GM19351 (cell line): ENCODE data around the gene MCC.
"Not testable (repeated sequence)": the region's sequence is repeated elsewhere in the genome, so short reads cannot be mapped to it uniquely, and the experiment has no call there.

Source experiments
- ATAC-seq: cut with Tn5 transposase; IDR thresholded peaks from one replicate; pipeline ENCODE4 v1.9.1; 2021; ENCODE audit warnings: mild to moderate bottlenecking, moderate library complexity; ENCODE audit not compliant: unreplicated experiment

MCC gene

GRCh38 chr5:113092683-113093082 is 395.6 kb downstream of the MCC start:
- ATAC-seq = no peak

DNA sequence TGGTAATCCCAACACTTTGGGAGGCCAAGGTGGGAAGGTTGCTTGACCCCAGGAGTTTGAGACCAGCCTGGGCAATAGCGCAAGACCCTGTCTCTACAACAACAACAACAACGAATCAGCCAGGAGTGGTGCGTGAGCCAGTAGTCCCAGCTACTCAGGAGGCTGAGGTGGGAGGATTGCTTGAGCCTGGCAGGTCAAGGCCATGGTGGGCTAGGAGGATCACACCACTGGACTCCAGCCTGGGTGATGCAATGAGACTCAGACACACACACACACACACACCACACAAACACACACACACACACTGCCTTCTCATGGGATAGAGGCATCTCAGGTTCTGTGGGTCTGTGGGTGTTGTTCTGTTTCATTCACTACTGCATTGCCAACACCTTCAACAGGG is 396.6 kb downstream of the MCC start:
- no peak for ATAC-seq

- no peak for ATAC-seq
Observed at GRCh38 chr5:113090336-113091106, 397.7 kb downstream of the MCC start.

DNA sequence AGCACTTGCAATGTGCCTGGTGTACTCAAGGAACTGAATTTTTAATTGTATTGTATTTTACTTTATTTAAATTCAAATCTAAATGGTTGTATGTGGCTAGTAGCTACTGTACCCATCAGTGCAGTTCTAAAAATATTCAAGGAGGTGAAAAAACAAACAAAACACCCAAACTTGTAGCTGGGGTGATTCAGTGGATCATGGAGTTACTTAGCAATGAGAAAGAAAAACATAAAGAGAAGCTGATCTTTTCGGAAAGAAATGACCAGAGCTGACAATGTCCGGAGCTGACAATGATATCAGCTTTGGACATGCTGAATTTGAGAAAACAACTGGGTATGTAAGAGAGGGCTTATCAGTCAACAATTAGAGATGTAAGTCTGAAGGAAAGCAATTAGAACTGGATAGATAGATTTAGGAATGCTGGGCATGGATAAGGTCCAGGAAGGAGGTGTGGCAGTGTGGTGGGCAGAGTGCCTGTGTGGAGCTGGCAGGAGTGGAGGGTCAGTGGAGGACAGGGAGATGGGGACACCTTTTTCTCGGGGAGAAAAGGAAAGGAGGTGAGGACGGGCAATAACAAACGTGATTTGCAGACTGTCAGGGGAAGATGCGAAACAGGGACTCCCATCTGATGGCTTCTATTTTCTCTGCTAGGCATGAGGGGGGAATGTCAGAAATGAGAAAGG is 398.5 kb downstream of the MCC start:
- ATAC-seq = no peak

- ATAC-seq = no peak
Observed at GRCh38 chr5:113087976-113088514, 400.2 kb downstream of the MCC start.

DNA sequence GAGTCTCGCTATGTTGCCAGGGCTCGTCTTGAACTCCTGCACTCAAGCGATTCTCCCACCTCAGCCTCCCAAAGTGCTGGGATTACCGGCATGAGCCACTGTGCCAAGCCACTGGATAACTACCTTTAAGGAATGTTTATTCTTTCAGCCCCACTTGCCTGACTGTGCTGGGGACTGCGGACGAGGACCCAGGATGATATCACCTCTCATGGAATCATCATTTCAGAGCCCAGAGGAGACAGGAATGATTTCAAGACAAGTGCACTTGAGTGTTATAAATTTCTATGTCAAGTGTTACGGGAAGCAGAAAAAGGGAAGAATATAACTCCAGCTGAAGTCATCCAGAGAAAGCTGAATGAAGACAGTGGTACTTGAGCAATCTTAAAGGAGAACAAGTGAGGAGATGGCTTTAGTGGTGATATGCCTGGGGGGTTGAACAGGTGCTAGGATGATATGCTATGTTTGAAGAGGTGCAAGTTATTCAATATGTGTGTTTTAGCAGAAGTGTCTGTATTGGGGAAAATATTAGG is 402.3 kb downstream of the MCC start:
- ATAC-seq = no peak

GRCh38 chr5:113085084-113085414 is 403.2 kb downstream of the MCC start:
- ATAC-seq = no peak

DNA sequence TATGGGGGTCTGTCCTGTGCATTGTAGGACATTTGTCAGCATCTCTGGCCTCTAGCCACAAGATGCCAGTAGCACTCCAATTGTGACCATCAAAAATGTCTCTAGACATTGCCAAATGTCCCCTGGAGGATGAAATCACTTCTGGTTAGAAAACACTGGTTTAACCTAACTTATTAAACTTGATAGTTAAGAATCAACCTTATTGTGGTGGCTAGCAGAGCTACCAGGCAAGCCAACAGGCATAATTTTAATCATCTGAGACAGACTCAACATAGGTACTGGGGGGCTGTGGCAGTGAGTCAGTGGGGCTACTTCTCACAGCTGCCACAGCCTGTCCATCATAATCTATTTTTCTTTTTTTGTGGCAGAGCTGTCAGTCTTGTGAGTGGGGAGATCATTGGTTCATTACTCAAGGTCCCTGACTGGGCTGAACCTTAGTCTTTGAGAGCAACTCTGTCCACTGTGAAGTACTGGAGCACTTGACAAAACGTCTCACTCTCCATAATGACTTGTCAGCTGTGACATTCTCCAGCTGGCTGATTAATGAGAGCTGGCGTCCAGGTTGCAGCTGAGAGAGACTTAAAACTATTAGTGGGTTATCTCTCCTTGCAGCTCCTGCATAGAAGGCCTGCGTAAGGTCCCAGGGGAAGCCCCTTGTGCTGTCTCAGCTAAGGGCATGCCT is 403.7 kb downstream of the MCC start:
- ATAC-seq = no peak

- ATAC-seq = no peak
Observed at GRCh38 chr5:113083481-113083880, 404.8 kb downstream of the MCC start.

DNA sequence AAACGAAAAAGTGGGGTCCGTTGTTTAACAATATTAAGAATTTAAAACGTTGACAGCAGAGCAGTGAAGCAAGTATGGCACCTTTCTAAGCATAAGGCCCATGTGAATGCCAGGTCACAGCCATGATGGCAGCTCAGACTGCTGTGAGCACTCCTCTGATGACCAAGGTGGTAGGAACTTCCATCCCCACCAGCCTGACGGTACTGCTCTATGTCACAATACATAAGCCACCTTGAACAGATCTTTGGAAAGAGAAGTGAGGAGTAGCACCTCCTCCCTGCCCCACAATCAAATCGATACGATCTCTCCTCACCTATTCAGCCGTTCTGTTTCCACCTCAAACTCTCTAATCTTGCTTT is 405.7 kb downstream of the MCC start:
- no peak for ATAC-seq

DNA sequence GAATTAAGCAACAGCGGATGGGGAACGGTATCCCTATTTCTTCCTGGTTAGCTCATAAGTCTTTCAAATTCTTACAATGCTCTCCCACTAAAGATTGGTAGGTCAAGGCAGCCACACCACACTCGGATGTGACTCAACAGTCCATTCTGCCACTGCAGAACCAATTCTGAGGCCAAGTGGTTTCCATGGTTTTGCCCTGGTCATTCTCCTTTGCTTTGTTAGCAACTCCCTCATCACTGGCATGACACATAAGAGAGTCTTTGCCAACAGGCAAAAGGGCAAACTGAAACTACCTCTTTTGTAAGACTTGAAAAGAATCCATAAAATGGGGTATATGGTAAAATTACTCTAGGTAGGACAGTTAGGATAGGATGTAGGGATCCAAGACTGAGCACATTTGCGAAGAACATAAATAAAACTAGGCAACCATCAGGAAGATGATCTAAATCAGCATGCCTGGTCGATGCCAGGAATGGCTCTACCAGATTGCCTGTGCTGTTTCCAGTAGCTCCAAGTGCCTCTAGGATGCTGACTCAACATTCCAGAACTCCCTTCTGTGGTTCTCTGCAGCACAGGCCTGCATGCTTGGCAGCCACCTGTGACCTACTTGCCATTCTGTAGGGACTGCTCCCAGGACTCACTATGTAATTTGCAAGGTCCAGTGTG is 406.2 kb downstream of the MCC start:
- ATAC-seq = no peak

GRCh38 chr5:113081091-113081839 is 407.0 kb downstream of the MCC start:
- no peak for ATAC-seq

GRCh38 chr5:113076649-113077048 is 411.6 kb downstream of the MCC start:
- not testable (repeated sequence) for ATAC-seq

DNA sequence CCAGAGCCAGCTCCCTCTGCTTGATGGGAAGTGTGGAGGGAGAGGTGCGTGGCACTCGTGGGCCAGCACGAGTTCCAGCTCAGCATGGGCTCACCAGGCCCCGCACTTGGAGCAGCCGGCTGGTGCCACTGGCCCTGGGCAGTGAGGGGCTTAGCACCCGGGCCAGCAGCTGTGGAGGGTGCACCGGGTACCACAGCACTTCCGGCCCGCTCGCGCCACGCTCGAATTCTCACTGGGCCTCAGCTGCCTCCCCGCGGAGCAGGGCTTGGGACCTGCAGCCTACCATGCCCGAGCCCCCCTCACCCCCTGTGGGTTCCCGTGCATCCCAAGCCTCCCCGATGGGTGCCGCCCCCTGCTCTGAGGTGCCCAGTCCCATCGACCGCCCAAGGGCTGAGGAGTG is 413.2 kb downstream of the MCC start:
- no peak for ATAC-seq

DNA sequence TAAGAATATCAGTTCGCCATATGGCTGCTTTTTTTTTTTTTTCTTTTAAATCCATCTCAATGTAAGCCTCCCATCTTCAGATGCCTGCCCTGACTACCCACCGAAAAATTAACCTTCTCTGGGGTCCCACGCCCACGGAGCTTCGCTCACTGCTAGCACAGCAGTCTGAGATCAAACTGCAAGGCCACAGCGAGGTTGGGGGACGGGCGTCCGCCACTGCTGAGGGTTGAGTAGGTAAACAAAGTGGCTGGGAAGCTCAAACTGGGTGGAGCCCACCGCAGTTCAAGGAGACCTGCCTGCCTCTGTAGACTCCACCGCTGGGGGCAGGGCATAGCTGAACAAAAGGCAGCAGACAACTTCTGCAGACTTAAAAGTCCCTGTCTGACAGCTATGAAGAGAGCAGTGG is 414.6 kb downstream of the MCC start:
- ATAC-seq = not testable (repeated sequence)

- ATAC-seq = no peak
Observed at GRCh38 chr5:113071401-113071800, 416.9 kb downstream of the MCC start.

GRCh38 chr5:113070901-113071300 is 417.4 kb downstream of the MCC start:
- no peak for ATAC-seq

DNA sequence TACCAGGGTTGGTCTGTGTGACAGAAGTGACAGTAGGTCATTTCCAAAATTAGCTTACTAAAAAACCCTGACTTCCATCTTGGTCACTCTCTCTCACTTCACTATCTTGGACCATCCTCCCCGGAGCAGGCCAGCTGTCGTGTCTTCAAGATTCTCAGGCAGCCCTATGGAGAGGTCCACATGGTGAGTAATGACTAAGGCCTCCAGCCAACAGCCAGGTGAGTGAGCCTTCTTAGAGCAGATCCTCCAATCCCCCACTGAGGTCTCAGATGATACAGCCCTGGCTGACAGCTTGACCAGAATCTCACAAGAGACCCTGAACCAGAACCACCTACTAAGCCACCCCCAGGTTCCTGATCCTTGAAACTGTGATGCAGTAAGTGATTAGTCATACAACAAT is 419.7 kb downstream of the MCC start:
- no peak for ATAC-seq

GRCh38 chr5:113067635-113068344 is 420.5 kb downstream of the MCC start:
- ATAC-seq = no peak

- no peak for ATAC-seq
Observed at GRCh38 chr5:113065626-113066025, 422.6 kb downstream of the MCC start.
